Caco-2 (cell line): ENCODE results near the gene RAD51B. TPM values are rescaled to one million over a fixed set of nuclear protein-coding genes. Genes with fewer than 3 reads are reported as not detected.

Experiments
- BruUV-seq: library from RNA; stranded (reverse); fragments of 400-500 nt; replicated peaks from 2 replicates; lab custom pipeline; 2021; lab: Mats Ljungman, UMichigan
- CTCF ChIA-PET: fragments of 300-600 bp; sonication (Branson Sonifier 250); formaldehyde crosslinking; loops from one replicate; lab custom pipeline; 2022; ENCODE audit warnings: antibody characterized with exemption; lab: Charles Lee
- POLR2A ChIA-PET: fragments of 300-600 bp; sonication (Branson Sonifier 250); formaldehyde crosslinking; loops from one replicate; lab custom pipeline; 2022; ENCODE audit warnings: antibody characterized with exemption; lab: Charles Lee
- DNase-seq, 2 experiments: peaks; one replicate each; pipeline versions ENCODE4 v3.0.0 to v3.0.0-alpha.2; 2020 to 2022
- H3K27me3 ChIP-seq: replicated peaks from 2 replicates; pipeline ENCODE4 v1.6.0; 2011; ENCODE audit warnings: low read length; ENCODE audit not compliant: control insufficient read depth, insufficient read depth
- H3K36me3 ChIP-seq: 2 replicates; pipeline ENCODE4 v1.5.1; 2011; ENCODE audit warnings: low read length; ENCODE audit not compliant: control insufficient read depth, insufficient read depth
- H3K4me1 ChIP-seq: fragments of 250-450 bp; sonication (Bioruptor Pico); 2 replicates; pipeline ENCODE4 v1.5.1; 2020; ENCODE audit warnings: mild to moderate bottlenecking
- H3K4me3 ChIP-seq: 2 replicates; pipeline ENCODE4 v1.5.1; 2011; ENCODE audit warnings: low read depth, mild to moderate bottlenecking, control low read depth, low read length
- H3K9me3 ChIP-seq: fragments of 250-450 bp; sonication (Bioruptor Pico); 2 replicates; pipeline ENCODE4 v1.5.1; 2020; ENCODE audit warnings: mild to moderate bottlenecking, moderate library complexity
- H3K27ac Mint-ChIP-seq: one replicate; pipeline ENCODE4 v1.8.0; 2022; ENCODE audit warnings: mixed read lengths; ENCODE audit not compliant: unreplicated experiment
- H3K27me3 Mint-ChIP-seq: one replicate; pipeline ENCODE4 v1.8.0; 2022; ENCODE audit warnings: mixed read lengths; ENCODE audit not compliant: insufficient read depth, unreplicated experiment
- H3K36me3 Mint-ChIP-seq: one replicate; pipeline ENCODE4 v1.8.0; 2022; ENCODE audit warnings: mild to moderate bottlenecking, mixed read lengths; ENCODE audit not compliant: insufficient read depth, unreplicated experiment
- H3K4me1 Mint-ChIP-seq: one replicate; pipeline ENCODE4 v1.8.0; 2022; ENCODE audit warnings: low read depth, mixed read lengths; ENCODE audit not compliant: unreplicated experiment
- H3K4me3 Mint-ChIP-seq: one replicate; pipeline ENCODE4 v1.8.0; 2022; ENCODE audit warnings: mild to moderate bottlenecking, moderate library complexity, mixed read lengths; ENCODE audit not compliant: unreplicated experiment
- H3K9me3 Mint-ChIP-seq: one replicate; pipeline ENCODE4 v1.8.0; 2022; ENCODE audit warnings: mixed read lengths; ENCODE audit not compliant: unreplicated experiment
- CTCF ChIP-seq, 2 experiments: fragments of 200-600 bp in 1 of 2; IDR thresholded peaks; 1 replicate in 1 of 2; 2 replicates in 1 of 2; pipeline versions ENCODE4 v1.5.1 to v1.8.0; 2011 to 2022; ENCODE audit warnings: antibody characterized with exemption in 1 of 2, control low read depth in 1 of 2, inconsistent platforms in 1 of 2, low read depth in 1 of 2, low read length in 1 of 2, mild to moderate bottlenecking in 1 of 2, moderate library complexity in 1 of 2; ENCODE audit not compliant: insufficient read depth in 1 of 2, severe bottlenecking in 1 of 2, unreplicated experiment in 1 of 2
- intact Hi-C: fragments of 100-400 bp; cut with micrococcal nuclease; formaldehyde crosslinking; loops from one replicate; pipeline ENCODE4 v1.10.0; 2022; ENCODE audit not compliant: unreplicated experiment
- total RNA-seq: library from RNA; stranded (reverse); gene quantifications from 2 replicates; pipeline ENCODE4 v1.2.3, GENCODE V29; 2022

Gene RAD51B
- total RNA-seq, 1 experiment from 2014 or later = 16.7 TPM

GRCh38 chr14:68578597-68578996 lies 759.0 kb downstream of the RAD51B start:
- Mint-ChIP-seq H3K4me3 (no peak overlapping the region), H3K27me3 (no peaks in the 10 kb centered on the region), H3K9me3 (no peaks in the 10 kb centered on the region), H3K36me3 (peaks cover 14% of the 10 kb centered on the region), H3K27ac (peak overlapping the region; percentile 97), H3K4me1 (peaks cover 30% of the 10 kb centered on the region)
- Histone ChIP-seq H3K4me3 (no peak overlapping the region), H3K27me3 (no peaks in the 10 kb centered on the region), H3K36me3 (no peaks in the 10 kb centered on the region), H3K4me1 (peaks cover 27% of the 10 kb centered on the region), H3K9me3 (no peaks in the 10 kb centered on the region; the same call in 1 of the 2 replicates)
- no peak for TF ChIP-seq CTCF (IDR thresholded peaks at IDR 0.05; ENCODE audit: insufficient read depth in 1 of 2, low read depth in 1 of 2, low read length in 1 of 2, severe bottlenecking in 1 of 2, unreplicated experiment in 1 of 2)
- no peak for DNase-seq
- ChIA-PET CTCF (interaction anchor here (0.6 kb wide), 1 partner anchor 173 kb away, joined by 3 read pairs; no protein-coding TSS in a partner anchor), POLR2A (no interaction called here)
- BruUV-seq = no TSS peak
- intact Hi-C loops = no loop called here

- no TSS peak for BruUV-seq
- Mint-ChIP-seq H3K4me1 (peaks cover 31% of the 10 kb centered on the region), H3K4me3 (no peak overlapping the region), H3K9me3 (no peaks in the 10 kb centered on the region), H3K27me3 (no peaks in the 10 kb centered on the region), H3K27ac (peak overlapping the region; percentile 5), H3K36me3 (peaks cover 14% of the 10 kb centered on the region)
- CTCF ChIA-PET = no interaction called here
- H3K27me3 ChIP-seq = no peaks in the 10 kb centered on the region
- intact Hi-C loops = no loop called here
- no peak overlapping the region for H3K4me3 ChIP-seq
- H3K36me3 ChIP-seq = no peaks in the 10 kb centered on the region
- DNase-seq = no peak
- no peaks in the 10 kb centered on the region; the same call in 1 of the 2 replicates for H3K9me3 ChIP-seq
- H3K4me1 ChIP-seq = peaks cover 27% of the 10 kb centered on the region
- TF ChIP-seq CTCF (IDR thresholded peaks at IDR 0.05; ENCODE audit: insufficient read depth in 1 of 2, low read depth in 1 of 2, low read length in 1 of 2, severe bottlenecking in 1 of 2, unreplicated experiment in 1 of 2) = no peak
- POLR2A ChIA-PET = no interaction called here
Measured at GRCh38 chr14:68580096-68580645, 760.6 kb downstream of the RAD51B start.

GRCh38 chr14:68580671-68581070 lies 761.1 kb downstream of the RAD51B start:
- Histone ChIP-seq H3K4me1 (peaks cover 27% of the 10 kb centered on the region), H3K9me3 (no peaks in the 10 kb centered on the region; the same call in 1 of the 2 replicates), H3K36me3 (no peaks in the 10 kb centered on the region), H3K27me3 (no peaks in the 10 kb centered on the region), H3K4me3 (no peak overlapping the region)
- intact Hi-C loops = no loop called here
- H3K27ac Mint-ChIP-seq = peak overlapping the region; percentile 5
- no peak overlapping the region for H3K4me3 Mint-ChIP-seq
- H3K27me3 Mint-ChIP-seq = no peaks in the 10 kb centered on the region
- no peak for DNase-seq
- peaks cover 33% of the 10 kb centered on the region for H3K4me1 Mint-ChIP-seq
- peaks cover 14% of the 10 kb centered on the region for H3K36me3 Mint-ChIP-seq
- BruUV-seq = no TSS peak
- no peak for TF ChIP-seq CTCF (IDR thresholded peaks at IDR 0.05; ENCODE audit: insufficient read depth in 1 of 2, low read depth in 1 of 2, low read length in 1 of 2, severe bottlenecking in 1 of 2, unreplicated experiment in 1 of 2)
- ChIA-PET POLR2A (no interaction called here), CTCF (no interaction called here)
- H3K9me3 Mint-ChIP-seq = no peaks in the 10 kb centered on the region
